K562 (cell line): ENCODE measurements around the gene FGFRL1. TPM values are rescaled to one million over a fixed set of nuclear protein-coding genes. Genes with fewer than 3 reads are reported as not detected.
A peak's percentile ranks its signal among the peaks of the same experiment; 100 is the strongest.

ENCODE experiments used
- ATAC-seq: fragments of 200-7000 bp; cut with Tn5 transposase; 3 replicates; pipeline ENCODE4 v1.9.1; 2020; ENCODE audit warnings: moderate library complexity
- BruUV-seq: library from RNA; stranded (reverse); fragments of 400-500 nt; replicated peaks from 2 replicates; lab custom pipeline; 2021; lab: Mats Ljungman, UMichigan
- CTCF ChIA-PET: fragments of 300-600 bp; formaldehyde crosslinking; extraction: SDS; loops from one replicate; lab custom pipeline; 2021; ENCODE audit warnings: low intra/inter-chr PET ratio; lab: Yijun Ruan, JAX
- POLR2A ChIA-PET: fragments of 300-600, 350-650 bp; sonication (Branson Sonifier 250); formaldehyde crosslinking; extraction: SDS; loops from one replicate; lab custom pipeline; 2021; ENCODE audit warnings: antibody characterized with exemption, inconsistent platforms; lab: Yijun Ruan, JAX
- DNase-seq, 4 experiments: peaks; one replicate each; pipeline versions ENCODE4 v3.0.0 to v3.0.0-alpha.2; 2011 to 2018; ENCODE audit warnings: low spot score in 3 of 4, mixed read lengths in 3 of 4; ENCODE audit errors: extremely low read depth in 1 of 4
- FAIRE-seq: peaks from 2 replicates; lab custom pipeline; 2011; peaks lifted over from hg19 to GRCh38; lab: Jason Lieb, UNC
- H2AFZ ChIP-seq: 2 replicates; pipeline ENCODE4 v1.6.0; 2011; ENCODE audit warnings: low read depth, low read length, control low read depth, inconsistent platforms
- H3K27ac ChIP-seq: fragments of 200-600 bp; 3 replicates; pipeline ENCODE4 v1.8.0; 2011; ENCODE audit warnings: low read depth, mild to moderate bottlenecking, control low read depth, inconsistent platforms, low read length, moderate library complexity, mixed read lengths; ENCODE audit errors: extremely low read depth
- H3K27me3 ChIP-seq, 2 experiments: fragments of 300-600 bp in 1 of 2; 2 replicates in 1 of 2; 3 replicates in 1 of 2; pipeline versions ENCODE4 v1.6.0 to v1.8.0; 2011; ENCODE audit warnings: inconsistent platforms in 2 of 2, low read length in 2 of 2, mild to moderate bottlenecking in 1 of 2, mixed read lengths in 1 of 2, moderate library complexity in 1 of 2; ENCODE audit not compliant: control insufficient read depth in 2 of 2, insufficient read depth in 2 of 2
- H3K36me3 ChIP-seq: fragments of 300-600 bp; 3 replicates; pipeline ENCODE4 v1.8.0; 2011; ENCODE audit warnings: mild to moderate bottlenecking, low read length, inconsistent platforms; ENCODE audit not compliant: control insufficient read depth, insufficient read depth
- H3K4me1 ChIP-seq, 2 experiments: fragments of 200-600 bp in 1 of 2; replicated peaks in 1 of 2; 2 replicates in 1 of 2; 3 replicates in 1 of 2; pipeline versions ENCODE4 v1.5.1 to v1.8.0; 2011; ENCODE audit warnings: inconsistent platforms in 2 of 2, low read length in 2 of 2, mild to moderate bottlenecking in 1 of 2, mixed read lengths in 1 of 2, moderate library complexity in 1 of 2; ENCODE audit not compliant: control insufficient read depth in 2 of 2, insufficient read depth in 2 of 2
- H3K4me2 ChIP-seq: 2 replicates; pipeline ENCODE4 v1.6.1; 2011; ENCODE audit warnings: low read length, control low read depth, inconsistent platforms, mixed read lengths; ENCODE audit not compliant: insufficient read depth
- H3K4me3 ChIP-seq: fragments of 200-600 bp; sonication (generic), shearing (Covaris generic); 2 replicates; pipeline ENCODE4 v1.5.1; 2016; ENCODE audit warnings: control low read depth, inconsistent platforms
- H3K79me2 ChIP-seq: fragments of 200-600 bp; 3 replicates; pipeline ENCODE4 v1.8.0; 2011; ENCODE audit warnings: low read length, inconsistent platforms; ENCODE audit not compliant: control insufficient read depth, insufficient read depth
- H3K9ac ChIP-seq, 2 experiments: 2 replicates each; pipeline versions ENCODE4 v1.6.0 to v1.6.1; 2011; ENCODE audit warnings: low read depth in 2 of 2, low read length in 2 of 2, control low read depth in 1 of 2, inconsistent platforms in 1 of 2, mild to moderate bottlenecking in 1 of 2, mixed read lengths in 1 of 2; ENCODE audit not compliant: insufficient read depth in 1 of 2
- H3K9me1 ChIP-seq: one replicate; pipeline ENCODE4 v1.6.0; 2011; ENCODE audit warnings: inconsistent platforms, mild to moderate bottlenecking, low read length, moderate library complexity; ENCODE audit not compliant: control insufficient read depth, insufficient read depth
- H3K9me3 ChIP-seq: replicated peaks from 2 replicates; pipeline ENCODE4 v1.5.1; 2011; ENCODE audit warnings: low read depth, low read length, inconsistent platforms; ENCODE audit not compliant: control insufficient read depth, insufficient read depth
- H4K20me1 ChIP-seq: replicated peaks from 2 replicates; pipeline ENCODE4 v1.6.1; 2011; ENCODE audit warnings: low read length, inconsistent platforms, mixed read lengths; ENCODE audit not compliant: control insufficient read depth, insufficient read depth
- CBFB ChIP-seq: sonication (generic); formaldehyde crosslinking; IDR thresholded peaks from 2 replicates; pipeline ENCODE4 v1.4.0; 2020; ENCODE audit warnings: mild to moderate bottlenecking, missing genetic modification reagents
- CTCF ChIP-seq, 3 experiments: IDR thresholded peaks in 2 of 3; conservative IDR thresholded peaks in 1 of 3; 2 replicates each; pipeline ENCODE4 v1.5.1; 2011 to 2012; ENCODE audit warnings: low read length in 3 of 3, mild to moderate bottlenecking in 3 of 3, control low read depth in 2 of 3, improper control_type of control experiment in 1 of 3, inconsistent platforms in 1 of 3, low read depth in 1 of 3, mixed read lengths in 1 of 3, moderate library complexity in 1 of 3; ENCODE audit not compliant: insufficient read depth in 2 of 3
- EP300 ChIP-seq: IDR thresholded peaks from 2 replicates; pipeline ENCODE4 v1.6.1; 2012; ENCODE audit warnings: low read length, improper control_type of control experiment
- ETV5 ChIP-seq: sonication (generic); formaldehyde crosslinking; IDR thresholded peaks from 2 replicates; pipeline ENCODE4 v1.4.0; 2020; ENCODE audit warnings: low read depth, mild to moderate bottlenecking, missing genetic modification reagents
- IRF2 ChIP-seq: sonication (generic); formaldehyde crosslinking; IDR thresholded peaks from 2 replicates; pipeline ENCODE4 v1.8.1; 2022; ENCODE audit warnings: mild to moderate bottlenecking, missing genetic modification reagents
- LARP7 ChIP-seq: fragments of 450-650 bp; IDR thresholded peaks from 2 replicates; pipeline ENCODE4 v1.6.1; 2016
- SIN3A ChIP-seq, 2 experiments: fragments of 150-350 bp in 1 of 2; IDR thresholded peaks; 2 replicates each; pipeline ENCODE4 v1.6.1; 2011 to 2016; ENCODE audit warnings: borderline replicate concordance in 2 of 2, low read depth in 2 of 2, low read length in 2 of 2, mild to moderate bottlenecking in 2 of 2, moderate library complexity in 2 of 2; ENCODE audit not compliant: control insufficient read depth in 1 of 2
- SRF ChIP-seq, 2 experiments: fragments of 250-450, 450-650 bp in 1 of 2; sonication (Bioruptor Pico) in 1 of 2; sonication (generic) in 1 of 2; formaldehyde crosslinking; IDR thresholded peaks; 2 replicates each; pipeline versions ENCODE4 v1.5.0 to v1.5.1; 2020 to 2022; ENCODE audit warnings: mild to moderate bottlenecking in 1 of 2, missing genetic modification reagents in 1 of 2
- TCFL5 ChIP-seq: fragments of 250-450 bp; sonication (Bioruptor Pico); conservative IDR thresholded peaks from 2 replicates; pipeline ENCODE4 v1.6.1; 2021; ENCODE audit warnings: mild to moderate bottlenecking, moderate library complexity, matching md5 sums
- TFAP4 ChIP-seq: sonication (generic); formaldehyde crosslinking; IDR thresholded peaks from 2 replicates; pipeline ENCODE4 v1.8.0; 2022; ENCODE audit warnings: missing genetic modification reagents, mild to moderate bottlenecking, moderate library complexity, borderline replicate concordance
- ZFPM2 ChIP-seq: fragments of 250-450 bp; sonication (Bioruptor Pico); IDR thresholded peaks from 2 replicates; pipeline ENCODE4 v1.5.1; 2022; ENCODE audit warnings: mild to moderate bottlenecking
- ZKSCAN1 ChIP-seq: fragments of 150-350 bp; IDR thresholded peaks from 2 replicates; pipeline ENCODE4 v1.6.1; 2016; ENCODE audit warnings: low read depth, low read length
- ZKSCAN3 ChIP-seq: fragments of 250-450 bp; sonication (Bioruptor Pico); IDR thresholded peaks from 2 replicates; pipeline ENCODE4 v1.4.0; 2020
- WGBS: fragments of 100-300 bp; shearing (Covaris generic); methylation state at CpG from one replicate; pipeline ENCODE4 v1.1.6; 2016; ENCODE audit warnings: low coverage, mixed read lengths; ENCODE audit not compliant: insufficient coverage; ENCODE audit errors: missing lambda C conversion rate; 5-methylcytosine and 5-hydroxymethylcytosine counted together
- in situ Hi-C: fragments of 300-500 bp; cut with MboI; formaldehyde crosslinking; loops from 4 replicates; pipeline ENCODE4 v1.15.0; 2018; ENCODE audit warnings: inconsistent platforms, mixed read lengths
- intact Hi-C: fragments of 100-400 bp; cut with micrococcal nuclease; formaldehyde crosslinking; loops from 2 replicates; pipeline ENCODE4 v1.14.2; 2022
- polyA plus RNA-seq, 8 experiments: library from polyadenylated mRNA; depleted of rRNA in 4 of 8; stranded (reverse) in 5 of 8; unstranded in 3 of 8; fragments of >200 nt; fragmentation: Nextera tagmentation in 2 of 8; fragmentation: Illumina TruSeq in 1 of 8; extraction: Ambion mirVana in 2 of 8; extraction: Trizol in 1 of 8; gene quantifications; 2 replicates each; pipeline versions ENCODE4 v1.2.1 to v1.2.3, GENCODE V29; 2011 to 2014; ENCODE audit warnings: inconsistent platforms in 1 of 8, missing spikeins in 1 of 8
- total RNA-seq, 7 experiments: library from RNA; depleted of rRNA in 6 of 7; stranded (reverse); fragments of >200 nt in 6 of 7; fragmentation: Illumina TruSeq in 2 of 7; extraction: Trizol in 2 of 7; gene quantifications; 2 replicates each; pipeline versions ENCODE4 v1.2.1 to v1.2.3, GENCODE V29; 2011 to 2021; ENCODE audit warnings: low replicate concordance in 1 of 7

FGFRL1 gene
- total and polyA plus RNA-seq, 9 of the 15 experiments (the other 6 are each of a cell fraction or from before 2014, with no cell fraction given) = 0.34 to 49.9 (median 14.6) TPM

GRCh38 chr4:1031346-1031745 is 19.9 kb downstream of the FGFRL1 start (continued):
- TF ChIP-seq CBFB (CRISPR knock-in tag) (no peak), IRF2 (CRISPR knock-in tag) (no peak), ZFPM2 (CRISPR knock-in tag) (no peak), EP300 (no peak), SRF (CRISPR knock-in tag; IDR thresholded peaks at IDR 0.05) (no peak), TCFL5 (no peak), SIN3A (IDR thresholded peaks at IDR 0.05; ENCODE audit: borderline replicate concordance in 2 of 2, control insufficient read depth in 1 of 2, low read depth in 2 of 2, low read length in 2 of 2) (no peak)

GRCh38 chr4:1031956-1032795 is 20.8 kb downstream of the FGFRL1 start:
- Histone ChIP-seq H3K9me3 (no peaks in the 10 kb centered on the region), H3K4me1 (peaks cover 3 to 93% of the 10 kb centered on the region in 2 experiments; a peak in 4 of 5 replicates), H3K9ac (no peak overlapping the region), H3K9me1 (no peaks in the 10 kb centered on the region), H3K36me3 (no peaks in the 10 kb centered on the region), H3K27ac (no peak overlapping the region), H2AFZ (no peak overlapping the region), H3K79me2 (no peaks in the 10 kb centered on the region), H4K20me1 (no peaks in the 10 kb centered on the region), H3K4me3 (no peak overlapping the region), H3K4me2 (no peak overlapping the region), H3K27me3 (0 out of 5 replicates have a peak, but pooled peaks cover 0 to 6% of the 10 kb centered on the region in 2 experiments)
- in situ Hi-C loops = no loop called here
- 36% methylated on average over 22 of the region's 37 CpGs for WGBS
- intact Hi-C loops = no loop called here
- FAIRE-seq (no peak), DNase-seq (peak in 1 of 4 experiments; percentile 46), ATAC-seq (no peak)
- BruUV-seq = no TSS peak
- ChIA-PET POLR2A (no interaction called here), CTCF (no interaction called here)
- TF ChIP-seq ETV5 (no peak), ZKSCAN1 (peak; percentile 69; the same call in 1 of the 2 replicates), CTCF (IDR thresholded peaks at IDR 0.05 in 2 of 3, conservative IDR thresholded peaks at IDR 0.05 in 1 of 3; ENCODE audit: insufficient read depth in 2 of 3, low read depth in 1 of 3, low read length in 3 of 3) (peak in 1 of 3 experiments; percentile 17; a peak in 1 of 6 replicates), LARP7 (no peak), ZKSCAN3 (CRISPR knock-in tag) (no peak), TFAP4 (CRISPR knock-in tag) (0 out of 2 replicates have a peak, but pooled peaks have one; percentile 10)
